Thyroid gland (tissue), 4 donors: ENCODE data around the gene IKZF5. TPM values are rescaled to one million over a fixed set of nuclear protein-coding genes. Genes with fewer than 3 reads are reported as not detected.

Source experiments
- DNase-seq, 2 donors: peaks; one replicate each; pipeline ENCODE4 v3.0.0-alpha.2; 2019
- H3K27ac ChIP-seq, 3 donors: fragments of 200-600 bp; sonication (generic); 1 replicate in 2 of 3; 2 replicates in 1 of 3; pipeline ENCODE4 v1.5.1; 2016 to 2019; ENCODE audit warnings: mild to moderate bottlenecking in 1 of 3, moderate library complexity in 1 of 3
- H3K27me3 ChIP-seq: fragments of 200-600 bp; sonication (generic); one replicate; pipeline ENCODE4 v1.5.1; 2019
- H3K36me3 ChIP-seq, 2 donors: fragments of 200-600 bp; sonication (generic); one replicate each; pipeline ENCODE4 v1.5.1; 2016 to 2019
- H3K4me1 ChIP-seq, 2 donors: fragments of 200-600 bp; sonication (generic); one replicate each; pipeline ENCODE4 v1.5.1; 2017 to 2019
- H3K4me3 ChIP-seq, 3 donors: fragments of 200-600 bp; sonication (generic); replicated peaks in 1 of 3; 1 replicate in 2 of 3; 2 replicates in 1 of 3; pipeline ENCODE4 v1.5.1; 2016; ENCODE audit warnings: mild to moderate bottlenecking in 1 of 3
- H3K9me3 ChIP-seq: fragments of 200-600 bp; sonication (generic); one replicate; pipeline ENCODE4 v1.5.1; 2017
- CTCF ChIP-seq, 6 experiments: fragments of 200-600 bp in 3 of 6; fragments of 450-650 bp in 3 of 6; sonication (generic) in 3 of 6; IDR thresholded peaks; one replicate each; pipeline ENCODE4 v1.5.1; 2016 to 2019; ENCODE audit warnings: antibody characterized with exemption in 6 of 6, mild to moderate bottlenecking in 2 of 6, inconsistent platforms in 1 of 6, moderate library complexity in 1 of 6
- POLR2A ChIP-seq, 2 donors: fragments of 450-650 bp; IDR thresholded peaks; one replicate each; pipeline ENCODE4 v1.6.1; 2017; ENCODE audit warnings: antibody characterized with exemption in 2 of 2, mild to moderate bottlenecking in 2 of 2, moderate library complexity in 1 of 2
- WGBS, 2 donors: methylation state at CpG; one replicate each; pipeline ENCODE4 v1.1.5; 2017; 5-methylcytosine and 5-hydroxymethylcytosine counted together
- intact Hi-C: fragments of 100-400 bp; cut with DNase I; formaldehyde crosslinking; loops from one replicate; pipeline ENCODE4 v1.15.1; 2023
- total RNA-seq, 4 donors: library from RNA; depleted of rRNA; stranded (reverse); fragments of >200 nt; gene quantifications; one replicate each; pipeline ENCODE4 v1.2.3, GENCODE V29; 2016

The IKZF5 gene
- total RNA-seq, 4 donors from 2014 or later: 11.5 to 24.5 (median 13.3) TPM

- peak; percentile 5 to 15 for DNase-seq
- no peaks in the 10 kb centered on the region for H3K9me3 ChIP-seq
- peaks cover 0 to 10% of the 10 kb centered on the region in 2 donors for H3K36me3 ChIP-seq
- no peaks in the 10 kb centered on the region for H3K27me3 ChIP-seq
- H3K4me1 ChIP-seq: no peaks in the 10 kb centered on the region
- H3K4me3 ChIP-seq: no peak overlapping the region
- 24 to 32% methylated on average over 5 of the region's 5 CpGs for WGBS, 2 donors
- TF ChIP-seq POLR2A (IDR thresholded peaks at IDR 0.05) (no peak), CTCF (IDR thresholded peaks at IDR 0.05) (peak in 3 of 6 experiments; percentile 26 to 51 (median 29))
- H3K27ac ChIP-seq: no peak overlapping the region
- intact Hi-C loops: no loop called here
Observed at GRCh38 chr10:123043409-123043925, 34.9 kb upstream of the IKZF5 start.

DNA sequence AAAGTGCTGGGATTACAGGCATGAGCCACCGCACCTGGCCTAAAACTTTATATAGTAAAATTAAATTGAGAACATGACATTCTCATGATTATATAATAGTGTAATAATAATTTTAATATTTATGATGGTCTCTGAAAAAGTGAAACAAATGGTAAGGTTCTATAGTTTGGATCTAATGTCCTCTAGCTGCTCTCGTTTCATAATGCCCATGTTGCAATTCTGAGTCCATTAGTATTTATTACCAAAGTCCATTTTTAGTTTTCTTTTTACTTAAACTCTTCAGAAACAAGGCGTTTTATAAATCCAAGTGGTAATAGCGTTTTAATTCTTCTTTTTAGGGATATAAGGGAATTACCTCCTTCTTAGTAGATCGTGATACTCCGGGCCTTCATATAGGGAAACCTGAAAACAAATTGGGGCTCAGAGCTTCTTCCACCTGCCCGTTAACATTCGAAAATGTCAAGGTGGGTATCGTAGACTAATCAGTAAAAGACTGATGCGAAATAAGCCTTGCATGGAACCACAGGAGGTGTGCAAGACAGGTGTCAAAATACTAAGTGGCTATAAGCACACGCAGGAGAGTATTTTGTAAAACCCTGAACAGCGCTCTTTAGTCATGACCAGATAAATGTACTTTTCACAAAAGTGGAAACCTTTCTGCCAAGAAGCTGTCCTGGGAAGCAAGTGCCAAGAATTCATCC lies 34.3 kb upstream of the IKZF5 start:
- Histone ChIP-seq H3K27ac (no peak overlapping the region), H3K4me3 (no peak overlapping the region), H3K36me3 (peaks cover 0 to 14% of the 10 kb centered on the region in 2 donors), H3K9me3 (no peaks in the 10 kb centered on the region), H3K4me1 (no peaks in the 10 kb centered on the region), H3K27me3 (no peaks in the 10 kb centered on the region)
- intact Hi-C loops: no loop called here
- WGBS, 2 donors: 89% methylated on average over 12 of the region's 12 CpGs
- TF ChIP-seq CTCF (IDR thresholded peaks at IDR 0.05) (no peak), POLR2A (IDR thresholded peaks at IDR 0.05) (no peak)
- DNase-seq: no peak

DNA sequence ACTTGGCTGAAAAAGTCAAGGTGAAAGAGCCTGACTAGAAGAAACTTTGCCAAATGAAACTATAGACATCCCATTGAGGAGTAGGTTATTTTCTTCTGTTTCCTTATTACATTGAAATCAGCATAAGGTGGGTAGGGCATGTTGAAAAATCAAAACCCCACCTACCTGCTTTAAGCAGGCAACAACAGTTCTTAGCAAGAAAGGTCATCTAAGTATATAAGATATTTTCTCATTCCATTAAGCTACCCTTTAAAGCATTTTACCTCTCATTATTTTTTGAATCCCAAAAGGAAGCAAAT lies 31.0 kb upstream of the IKZF5 start:
- Histone ChIP-seq H3K9me3 (no peaks in the 10 kb centered on the region), H3K27ac (no peak overlapping the region), H3K4me3 (no peak overlapping the region), H3K27me3 (no peaks in the 10 kb centered on the region), H3K4me1 (no peaks in the 10 kb centered on the region), H3K36me3 (peaks cover 0 to 12% of the 10 kb centered on the region in 2 donors)
- intact Hi-C loops: no loop called here
- DNase-seq: no peak
- TF ChIP-seq CTCF (IDR thresholded peaks at IDR 0.05): no peak
- no peak for TF ChIP-seq POLR2A (IDR thresholded peaks at IDR 0.05)

DNA sequence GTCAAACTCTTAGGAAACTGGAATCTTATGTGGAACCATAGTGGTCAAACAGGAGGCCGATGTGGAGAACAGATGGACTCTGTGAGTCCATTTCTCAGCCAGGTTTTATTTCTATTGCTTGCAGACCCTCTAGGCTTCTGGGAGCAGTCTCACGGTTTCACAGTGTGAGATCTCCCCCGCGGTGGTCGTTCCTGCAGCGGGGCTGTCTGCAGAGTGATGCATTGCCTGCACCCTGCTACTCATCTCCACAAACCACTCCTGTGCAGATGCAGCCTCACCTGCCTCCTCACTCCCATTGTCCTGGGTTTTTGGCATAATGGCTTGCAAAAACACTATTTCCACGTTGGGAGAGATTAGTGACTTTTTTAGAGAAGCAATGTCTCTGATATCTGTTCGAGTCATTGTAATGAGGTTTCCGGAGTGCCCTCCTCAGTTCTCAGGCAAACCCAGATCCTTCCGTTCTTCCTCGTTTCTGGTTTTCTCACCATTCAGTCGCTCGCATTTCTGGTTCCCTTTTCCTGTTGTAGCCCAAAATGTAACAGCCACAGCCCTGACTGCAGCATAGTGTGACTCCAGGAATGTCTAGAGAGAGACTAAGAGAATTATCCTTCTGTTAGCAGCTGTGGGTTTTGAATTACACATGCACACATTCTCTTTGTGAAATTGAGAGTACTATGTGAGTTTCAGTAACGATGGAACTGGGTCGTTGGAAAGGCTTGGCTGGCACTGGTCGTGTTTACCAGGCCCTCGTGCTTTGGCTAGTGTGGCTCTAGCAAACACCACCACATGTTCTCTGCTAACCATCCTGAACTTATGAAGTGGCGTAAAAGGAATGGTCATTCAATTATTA lies 30.4 kb upstream of the IKZF5 start:
- Histone ChIP-seq H3K9me3 (no peaks in the 10 kb centered on the region), H3K27ac (no peak overlapping the region), H3K4me1 (no peaks in the 10 kb centered on the region), H3K27me3 (no peaks in the 10 kb centered on the region), H3K36me3 (peaks cover 0 to 7% of the 10 kb centered on the region in 2 donors), H3K4me3 (no peak overlapping the region)
- 69 to 74% methylated on average over 18 of the region's 18 CpGs for WGBS, 2 donors
- DNase-seq: no peak
- intact Hi-C loops: no loop called here
- no peak for TF ChIP-seq CTCF (IDR thresholded peaks at IDR 0.05)
- no peak for TF ChIP-seq POLR2A (IDR thresholded peaks at IDR 0.05)
